ENCODE measurements around the gene ATP4A.

- TF ChIP-seq CTCF (IDR thresholded peaks at IDR 0.05; ENCODE audit: borderline replicate concordance, extremely low read depth, low read length, poor library complexity, severe bottlenecking) (no peak), EZH2 (IDR thresholded peaks at IDR 0.05; ENCODE audit: borderline replicate concordance, low read depth, low read length, severe bottlenecking) (no peak)
Measured at GRCh38 chr19:35569281-35569781, 5.9 kb upstream of the ATP4A start.
